C4-2B (cell line): ENCODE data around the gene CHPF.

Experiments used
- ZFX ChIP-seq: fragments of 450-650 bp; IDR thresholded peaks from 2 replicates; pipeline ENCODE4 v1.6.1; 2017
- TF ChIP-seq, protein P1 (sequence below): fragments of 450-650 bp; conservative IDR thresholded peaks from 2 replicates; pipeline ENCODE4 v1.5.1; 2017; ENCODE audit warnings: mild to moderate bottlenecking

DNA sequence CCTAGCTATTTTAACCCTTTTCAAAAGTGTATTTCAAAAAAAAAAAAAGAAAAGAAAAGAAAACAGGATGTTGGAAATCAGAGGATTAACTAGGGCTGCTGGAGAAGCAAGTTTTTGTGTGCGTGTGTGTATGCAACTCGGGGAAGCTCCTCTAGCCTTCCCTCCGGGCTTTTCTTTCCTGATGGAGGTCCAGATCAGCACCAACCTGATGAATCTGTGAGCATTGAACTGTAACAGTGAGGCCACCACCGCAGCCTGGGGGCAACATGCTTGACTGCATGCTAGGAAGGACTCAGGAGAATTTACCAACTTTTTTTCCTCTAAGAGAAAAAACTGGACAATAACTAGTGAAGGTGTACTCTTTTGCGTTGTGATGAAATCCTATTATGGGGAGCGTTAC, 25.4 kb upstream of the CHPF start:
- TF ChIP-seq, protein P1, sequence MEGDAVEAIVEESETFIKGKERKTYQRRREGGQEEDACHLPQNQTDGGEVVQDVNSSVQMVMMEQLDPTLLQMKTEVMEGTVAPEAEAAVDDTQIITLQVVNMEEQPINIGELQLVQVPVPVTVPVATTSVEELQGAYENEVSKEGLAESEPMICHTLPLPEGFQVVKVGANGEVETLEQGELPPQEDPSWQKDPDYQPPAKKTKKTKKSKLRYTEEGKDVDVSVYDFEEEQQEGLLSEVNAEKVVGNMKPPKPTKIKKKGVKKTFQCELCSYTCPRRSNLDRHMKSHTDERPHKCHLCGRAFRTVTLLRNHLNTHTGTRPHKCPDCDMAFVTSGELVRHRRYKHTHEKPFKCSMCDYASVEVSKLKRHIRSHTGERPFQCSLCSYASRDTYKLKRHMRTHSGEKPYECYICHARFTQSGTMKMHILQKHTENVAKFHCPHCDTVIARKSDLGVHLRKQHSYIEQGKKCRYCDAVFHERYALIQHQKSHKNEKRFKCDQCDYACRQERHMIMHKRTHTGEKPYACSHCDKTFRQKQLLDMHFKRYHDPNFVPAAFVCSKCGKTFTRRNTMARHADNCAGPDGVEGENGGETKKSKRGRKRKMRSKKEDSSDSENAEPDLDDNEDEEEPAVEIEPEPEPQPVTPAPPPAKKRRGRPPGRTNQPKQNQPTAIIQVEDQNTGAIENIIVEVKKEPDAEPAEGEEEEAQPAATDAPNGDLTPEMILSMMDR, result no peak
- TF ChIP-seq ZFX, result no peak
